Fibroblast of lung (primary cell): Measurements from ENCODE around the gene SEMG1.

Source experiments
- CTCF ChIP-seq, 2 donors: IDR thresholded peaks in 1 of 2; conservative IDR thresholded peaks in 1 of 2; 1 replicate in 1 of 2; 2 replicates in 1 of 2; pipeline ENCODE4 v1.5.1; 2011 to 2012; ENCODE audit warnings: low read length in 2 of 2, control low read depth in 1 of 2, inconsistent platforms in 1 of 2, low read depth in 1 of 2, mild to moderate bottlenecking in 1 of 2
- EZH2 ChIP-seq: IDR thresholded peaks from 2 replicates; pipeline ENCODE4 v1.5.1; 2012; ENCODE audit warnings: low read length, control low read depth, mild to moderate bottlenecking; ENCODE audit errors: missing control alignments

- TF ChIP-seq CTCF (conservative IDR thresholded peaks at IDR 0.05 in 1 of 2, IDR thresholded peaks at IDR 0.05 in 1 of 2; ENCODE audit: low read depth in 1 of 2, low read length in 2 of 2) (no peak), EZH2 (no peak)
These were observed 17.7 kb upstream of the SEMG1 start for GRCh38 chr20:45189067-45189609.
